Measurements from ENCODE around the gene UBE4B. TPM values are rescaled to one million over a fixed set of nuclear protein-coding genes. Genes with fewer than 3 reads are reported as not detected.

UBE4B gene
- polyA plus RNA-seq, 2 of the 4 experiments (the other 2 are of a cell fraction) = 13.5 to 15.1 TPM

DNA sequence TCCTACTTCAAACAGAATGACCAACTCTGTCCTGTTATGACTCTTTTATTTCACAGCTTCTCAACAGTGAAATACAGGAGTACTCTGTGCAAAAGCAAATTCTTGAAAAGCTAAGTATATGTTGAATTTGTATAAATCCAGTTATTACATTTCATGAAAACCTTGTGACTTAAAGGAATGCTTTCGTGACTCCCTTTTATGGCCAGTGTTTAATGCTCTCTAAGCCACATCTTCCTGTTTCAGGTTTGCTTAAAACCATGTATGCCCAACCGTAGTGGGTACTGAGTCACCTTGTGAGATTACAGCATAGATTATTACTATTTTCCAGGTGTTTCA is 137.4 kb downstream of the UBE4B start:
- DNase-seq (ENCODE audit: low read depth in 1 of 2, low spot score in 1 of 2) (no peak), FAIRE-seq (no peak), ATAC-seq (no peak)
- ChIA-PET CTCF (interaction anchor here (1.0 to 1.4 kb wide), 2 partner anchors 39 to 40 kb away, joined by 3 to 4 read pairs; partner anchors contain the start of gene KIF1B), POLR2A (no interaction called here)
- H3K9me3 ChIP-seq = no peaks in the 10 kb centered on the region
- TF ChIP-seq NR3C1 (IDR thresholded peaks at IDR 0.05) (no peak), NFE2L2 (conservative IDR thresholded peaks at IDR 0.05; ENCODE audit: low read length) (no peak), FOSL2 (IDR thresholded peaks at IDR 0.05) (no peak), FOSL2 (CRISPR knock-in tag; IDR thresholded peaks at IDR 0.05) (no peak), GATA3 (IDR thresholded peaks at IDR 0.05; ENCODE audit: borderline replicate concordance) (no peak), POLR2A (IDR thresholded peaks at IDR 0.05; ENCODE audit: low read length) (no peak), CEBPB (IDR thresholded peaks at IDR 0.05) (no peak), POLR2AphosphoS2 (conservative IDR thresholded peaks at IDR 0.05; ENCODE audit: low read length) (no peak), CBX2 (IDR thresholded peaks at IDR 0.05; ENCODE audit: borderline replicate concordance, low read depth) (no peak), EHMT2 (IDR thresholded peaks at IDR 0.05; ENCODE audit: low read depth) (no peak), PHF8 (IDR thresholded peaks at IDR 0.05; ENCODE audit: borderline replicate concordance, low read depth) (no peak), FOXS1 (CRISPR knock-in tag; IDR thresholded peaks at IDR 0.05) (no peak), ZSCAN20 (CRISPR knock-in tag; IDR thresholded peaks at IDR 0.05) (no peak), MAFK (IDR thresholded peaks at IDR 0.05; ENCODE audit: partially characterized antibody) (no peak), NPAS2 (CRISPR knock-in tag; IDR thresholded peaks at IDR 0.05; ENCODE audit: borderline replicate concordance) (no peak), JUN (IDR thresholded peaks at IDR 0.05) (no peak), HOXB5 (CRISPR knock-in tag; IDR thresholded peaks at IDR 0.05) (no peak)
- TF ChIP-seq, protein P1, sequence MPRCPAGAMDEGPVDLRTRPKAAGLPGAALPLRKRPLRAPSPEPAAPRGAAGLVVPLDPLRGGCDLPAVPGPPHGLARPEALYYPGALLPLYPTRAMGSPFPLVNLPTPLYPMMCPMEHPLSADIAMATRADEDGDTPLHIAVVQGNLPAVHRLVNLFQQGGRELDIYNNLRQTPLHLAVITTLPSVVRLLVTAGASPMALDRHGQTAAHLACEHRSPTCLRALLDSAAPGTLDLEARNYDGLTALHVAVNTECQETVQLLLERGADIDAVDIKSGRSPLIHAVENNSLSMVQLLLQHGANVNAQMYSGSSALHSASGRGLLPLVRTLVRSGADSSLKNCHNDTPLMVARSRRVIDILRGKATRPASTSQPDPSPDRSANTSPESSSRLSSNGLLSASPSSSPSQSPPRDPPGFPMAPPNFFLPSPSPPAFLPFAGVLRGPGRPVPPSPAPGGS (IDR thresholded peaks at IDR 0.05) = no peak
- TF ChIP-seq, protein P2, sequence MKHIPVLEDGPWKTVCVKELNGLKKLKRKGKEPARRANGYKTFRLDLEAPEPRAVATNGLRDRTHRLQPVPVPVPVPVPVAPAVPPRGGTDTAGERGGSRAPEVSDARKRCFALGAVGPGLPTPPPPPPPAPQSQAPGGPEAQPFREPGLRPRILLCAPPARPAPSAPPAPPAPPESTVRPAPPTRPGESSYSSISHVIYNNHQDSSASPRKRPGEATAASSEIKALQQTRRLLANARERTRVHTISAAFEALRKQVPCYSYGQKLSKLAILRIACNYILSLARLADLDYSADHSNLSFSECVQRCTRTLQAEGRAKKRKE (CRISPR knock-in tag; IDR thresholded peaks at IDR 0.05; ENCODE audit: low read depth) = no peak
- TF ChIP-seq, protein P3, sequence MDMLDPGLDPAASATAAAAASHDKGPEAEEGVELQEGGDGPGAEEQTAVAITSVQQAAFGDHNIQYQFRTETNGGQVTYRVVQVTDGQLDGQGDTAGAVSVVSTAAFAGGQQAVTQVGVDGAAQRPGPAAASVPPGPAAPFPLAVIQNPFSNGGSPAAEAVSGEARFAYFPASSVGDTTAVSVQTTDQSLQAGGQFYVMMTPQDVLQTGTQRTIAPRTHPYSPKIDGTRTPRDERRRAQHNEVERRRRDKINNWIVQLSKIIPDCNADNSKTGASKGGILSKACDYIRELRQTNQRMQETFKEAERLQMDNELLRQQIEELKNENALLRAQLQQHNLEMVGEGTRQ (IDR thresholded peaks at IDR 0.05) = no peak
- TF ChIP-seq, protein P4, sequence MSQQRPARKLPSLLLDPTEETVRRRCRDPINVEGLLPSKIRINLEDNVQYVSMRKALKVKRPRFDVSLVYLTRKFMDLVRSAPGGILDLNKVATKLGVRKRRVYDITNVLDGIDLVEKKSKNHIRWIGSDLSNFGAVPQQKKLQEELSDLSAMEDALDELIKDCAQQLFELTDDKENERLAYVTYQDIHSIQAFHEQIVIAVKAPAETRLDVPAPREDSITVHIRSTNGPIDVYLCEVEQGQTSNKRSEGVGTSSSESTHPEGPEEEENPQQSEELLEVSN (IDR thresholded peaks at IDR 0.05; ENCODE audit: borderline replicate concordance, low read depth) = no peak
- H3K4me1 ChIP-seq = no peaks in the 10 kb centered on the region
- H3K4me2 ChIP-seq = no peak overlapping the region
- WGBS (ENCODE audit: missing lambda C conversion rate) = 77% methylated on average over 2 of the region's 2 CpGs
- H3K4me3 ChIP-seq = no peak overlapping the region
- H3K27ac ChIP-seq = no peak overlapping the region

DNA sequence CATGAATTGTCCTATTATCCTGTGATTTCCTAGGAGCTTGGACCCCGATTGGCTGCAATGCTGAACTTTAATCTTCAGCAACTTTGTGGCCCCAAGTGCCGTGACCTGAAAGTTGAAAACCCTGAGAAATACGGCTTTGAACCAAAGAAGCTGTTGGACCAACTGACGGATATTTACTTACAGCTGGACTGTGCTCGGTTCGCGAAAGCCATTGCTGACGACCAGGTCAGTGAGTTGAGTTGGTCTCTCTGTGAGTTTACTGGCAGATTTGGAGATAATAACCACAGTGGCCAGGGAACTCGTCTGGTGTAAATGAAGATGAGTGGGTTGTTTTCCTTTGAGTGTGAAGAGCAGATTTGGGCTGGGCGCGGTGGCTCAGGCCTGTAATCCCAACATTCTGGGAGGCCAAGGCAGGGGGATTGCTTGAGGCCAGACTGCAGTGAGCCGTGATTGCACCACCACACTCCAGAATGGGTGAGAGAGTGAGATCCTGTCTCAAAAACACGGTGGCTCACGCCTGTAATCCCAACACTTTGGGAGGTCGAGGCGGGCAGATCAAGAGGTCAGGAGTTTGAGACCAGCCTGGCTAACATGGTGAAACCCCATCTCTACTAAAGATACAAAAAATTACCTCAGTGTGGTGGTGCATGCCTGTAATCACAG is 138.5 kb downstream of the UBE4B start:
- no peak for ATAC-seq
- H3K4me1 ChIP-seq = no peaks in the 10 kb centered on the region
- no peak for DNase-seq (ENCODE audit: low read depth in 1 of 2, low spot score in 1 of 2)
- no peaks in the 10 kb centered on the region for H3K9me3 ChIP-seq
- no peak overlapping the region for H3K4me2 ChIP-seq
- no peak overlapping the region for H3K4me3 ChIP-seq
- 95% methylated on average over 16 of the region's 16 CpGs for WGBS (ENCODE audit: missing lambda C conversion rate)
- POLR2A ChIA-PET = no interaction called here
- CTCF ChIA-PET = interaction anchor here (1.0 to 1.4 kb wide), 2 partner anchors 38 to 39 kb away, joined by 3 to 4 read pairs; partner anchors contain the start of gene KIF1B
- FAIRE-seq = no peak
- H3K27ac ChIP-seq = no peak overlapping the region
- TF ChIP-seq HEYL (CRISPR knock-in tag; IDR thresholded peaks at IDR 0.05) (no peak), KDM5A (IDR thresholded peaks at IDR 0.05) (no peak), HOXB5 (CRISPR knock-in tag; IDR thresholded peaks at IDR 0.05) (no peak), JUNB (IDR thresholded peaks at IDR 0.05) (no peak), CHD2 (IDR thresholded peaks at IDR 0.05; ENCODE audit: low read length, partially characterized antibody) (no peak), TFCP2L1 (CRISPR knock-in tag; IDR thresholded peaks at IDR 0.05) (no peak)
- TF ChIP-seq, protein P4 (IDR thresholded peaks at IDR 0.05; ENCODE audit: borderline replicate concordance, low read depth) = no peak
- TF ChIP-seq, protein P5, sequence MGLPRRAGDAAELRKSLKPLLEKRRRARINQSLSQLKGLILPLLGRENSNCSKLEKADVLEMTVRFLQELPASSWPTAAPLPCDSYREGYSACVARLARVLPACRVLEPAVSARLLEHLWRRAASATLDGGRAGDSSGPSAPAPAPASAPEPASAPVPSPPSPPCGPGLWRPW (IDR thresholded peaks at IDR 0.05) = no peak
- TF ChIP-seq, protein P6, sequence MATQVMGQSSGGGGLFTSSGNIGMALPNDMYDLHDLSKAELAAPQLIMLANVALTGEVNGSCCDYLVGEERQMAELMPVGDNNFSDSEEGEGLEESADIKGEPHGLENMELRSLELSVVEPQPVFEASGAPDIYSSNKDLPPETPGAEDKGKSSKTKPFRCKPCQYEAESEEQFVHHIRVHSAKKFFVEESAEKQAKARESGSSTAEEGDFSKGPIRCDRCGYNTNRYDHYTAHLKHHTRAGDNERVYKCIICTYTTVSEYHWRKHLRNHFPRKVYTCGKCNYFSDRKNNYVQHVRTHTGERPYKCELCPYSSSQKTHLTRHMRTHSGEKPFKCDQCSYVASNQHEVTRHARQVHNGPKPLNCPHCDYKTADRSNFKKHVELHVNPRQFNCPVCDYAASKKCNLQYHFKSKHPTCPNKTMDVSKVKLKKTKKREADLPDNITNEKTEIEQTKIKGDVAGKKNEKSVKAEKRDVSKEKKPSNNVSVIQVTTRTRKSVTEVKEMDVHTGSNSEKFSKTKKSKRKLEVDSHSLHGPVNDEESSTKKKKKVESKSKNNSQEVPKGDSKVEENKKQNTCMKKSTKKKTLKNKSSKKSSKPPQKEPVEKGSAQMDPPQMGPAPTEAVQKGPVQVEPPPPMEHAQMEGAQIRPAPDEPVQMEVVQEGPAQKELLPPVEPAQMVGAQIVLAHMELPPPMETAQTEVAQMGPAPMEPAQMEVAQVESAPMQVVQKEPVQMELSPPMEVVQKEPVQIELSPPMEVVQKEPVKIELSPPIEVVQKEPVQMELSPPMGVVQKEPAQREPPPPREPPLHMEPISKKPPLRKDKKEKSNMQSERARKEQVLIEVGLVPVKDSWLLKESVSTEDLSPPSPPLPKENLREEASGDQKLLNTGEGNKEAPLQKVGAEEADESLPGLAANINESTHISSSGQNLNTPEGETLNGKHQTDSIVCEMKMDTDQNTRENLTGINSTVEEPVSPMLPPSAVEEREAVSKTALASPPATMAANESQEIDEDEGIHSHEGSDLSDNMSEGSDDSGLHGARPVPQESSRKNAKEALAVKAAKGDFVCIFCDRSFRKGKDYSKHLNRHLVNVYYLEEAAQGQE (IDR thresholded peaks at IDR 0.05) = no peak
- TF ChIP-seq, protein P7, sequence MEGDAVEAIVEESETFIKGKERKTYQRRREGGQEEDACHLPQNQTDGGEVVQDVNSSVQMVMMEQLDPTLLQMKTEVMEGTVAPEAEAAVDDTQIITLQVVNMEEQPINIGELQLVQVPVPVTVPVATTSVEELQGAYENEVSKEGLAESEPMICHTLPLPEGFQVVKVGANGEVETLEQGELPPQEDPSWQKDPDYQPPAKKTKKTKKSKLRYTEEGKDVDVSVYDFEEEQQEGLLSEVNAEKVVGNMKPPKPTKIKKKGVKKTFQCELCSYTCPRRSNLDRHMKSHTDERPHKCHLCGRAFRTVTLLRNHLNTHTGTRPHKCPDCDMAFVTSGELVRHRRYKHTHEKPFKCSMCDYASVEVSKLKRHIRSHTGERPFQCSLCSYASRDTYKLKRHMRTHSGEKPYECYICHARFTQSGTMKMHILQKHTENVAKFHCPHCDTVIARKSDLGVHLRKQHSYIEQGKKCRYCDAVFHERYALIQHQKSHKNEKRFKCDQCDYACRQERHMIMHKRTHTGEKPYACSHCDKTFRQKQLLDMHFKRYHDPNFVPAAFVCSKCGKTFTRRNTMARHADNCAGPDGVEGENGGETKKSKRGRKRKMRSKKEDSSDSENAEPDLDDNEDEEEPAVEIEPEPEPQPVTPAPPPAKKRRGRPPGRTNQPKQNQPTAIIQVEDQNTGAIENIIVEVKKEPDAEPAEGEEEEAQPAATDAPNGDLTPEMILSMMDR (IDR thresholded peaks at IDR 0.05) = no peak
